HAP-1 (cell line): ENCODE data around the gene ZNF575.
"Not testable (repeated sequence)": the region's sequence is repeated elsewhere in the genome, so short reads cannot be mapped to it uniquely, and the experiment has no call there.

Experiments
- DNase-seq, 2 experiments: peaks; one replicate each; pipeline ENCODE4 v3.0.0-alpha.2; 2016 to 2020; ENCODE audit warnings: low spot score in 2 of 2
- H3K27me3 ChIP-seq: fragments of 250-450 bp; sonication (Bioruptor Pico); 2 replicates; pipeline ENCODE4 v1.5.1; 2020; ENCODE audit warnings: low read depth, mild to moderate bottlenecking, moderate library complexity
- H3K36me3 ChIP-seq: fragments of 250-450 bp; sonication (Bioruptor Pico); replicated peaks from 2 replicates; pipeline ENCODE4 v1.5.1; 2020; ENCODE audit warnings: mild to moderate bottlenecking
- H3K4me1 ChIP-seq: fragments of 250-450 bp; sonication (Bioruptor Pico); 2 replicates; pipeline ENCODE4 v1.5.1; 2020; ENCODE audit warnings: mild to moderate bottlenecking
- H3K4me3 ChIP-seq: fragments of 250-450 bp; sonication (Bioruptor Pico); 2 replicates; pipeline ENCODE4 v1.5.1; 2020; ENCODE audit warnings: mild to moderate bottlenecking, moderate library complexity
- H3K9me3 ChIP-seq: fragments of 250-450 bp; sonication (Bioruptor Pico); 2 replicates; pipeline ENCODE4 v1.5.1; 2020; ENCODE audit warnings: mild to moderate bottlenecking, moderate library complexity
- in situ Hi-C: fragments of 300-500 bp; cut with MboI; formaldehyde crosslinking; loops from 3 replicates; pipeline ENCODE4 v1.14.3; 2020; ENCODE audit warnings: low sequenced_read_pairs, inconsistent platforms, mixed read lengths

The ZNF575 gene

GRCh38 chr19:43541920-43542650 lies 9.1 kb downstream of the ZNF575 start:
- DNase-seq = no peak
- no peak overlapping the region for H3K4me3 ChIP-seq
- no peaks in the 10 kb centered on the region for H3K4me1 ChIP-seq
- H3K9me3 ChIP-seq = no peaks in the 10 kb centered on the region
- in situ Hi-C loops = no loop called here
- peaks cover 53% of the 10 kb centered on the region for H3K36me3 ChIP-seq
- no peaks in the 10 kb centered on the region for H3K27me3 ChIP-seq

- Histone ChIP-seq H3K27me3 (no peaks in the 10 kb centered on the region), H3K9me3 (no peaks in the 10 kb centered on the region), H3K4me3 (no peak overlapping the region), H3K4me1 (peaks cover 4% of the 10 kb centered on the region), H3K36me3 (peaks cover 42% of the 10 kb centered on the region)
- in situ Hi-C loops = no loop called here
- no peak for DNase-seq
These were observed 11.1 kb downstream of the ZNF575 start for GRCh38 chr19:43544077-43544476.

GRCh38 chr19:43545276-43545675 lies 12.3 kb downstream of the ZNF575 start:
- H3K4me1 ChIP-seq = peaks cover 4% of the 10 kb centered on the region
- H3K27me3 ChIP-seq = no peaks in the 10 kb centered on the region
- H3K4me3 ChIP-seq = no peak overlapping the region
- no peaks in the 10 kb centered on the region for H3K9me3 ChIP-seq
- H3K36me3 ChIP-seq = peaks cover 34% of the 10 kb centered on the region
- DNase-seq = no peak
- in situ Hi-C loops = no loop called here

- no peak for DNase-seq
- Histone ChIP-seq H3K4me3 (no peak overlapping the region), H3K27me3 (no peaks in the 10 kb centered on the region), H3K9me3 (no peaks in the 10 kb centered on the region), H3K36me3 (peaks cover 27% of the 10 kb centered on the region), H3K4me1 (peaks cover 4% of the 10 kb centered on the region)
- in situ Hi-C loops = no loop called here
These were observed 13.0 kb downstream of the ZNF575 start for GRCh38 chr19:43545981-43546380.

- Histone ChIP-seq H3K4me3 (no peak overlapping the region), H3K36me3 (peaks cover 26% of the 10 kb centered on the region), H3K9me3 (no peaks in the 10 kb centered on the region), H3K4me1 (peaks cover 4% of the 10 kb centered on the region), H3K27me3 (no peaks in the 10 kb centered on the region)
- in situ Hi-C loops = no loop called here
- no peak for DNase-seq
These were observed 13.6 kb downstream of the ZNF575 start for GRCh38 chr19:43546581-43546980.

GRCh38 chr19:43547926-43548325 lies 14.9 kb downstream of the ZNF575 start:
- H3K4me1 ChIP-seq, DNase-seq, H3K27me3 ChIP-seq, H3K4me3 ChIP-seq, H3K9me3 ChIP-seq, in situ Hi-C loops: not testable (repeated sequence)
- H3K36me3 ChIP-seq = peaks cover 25% of the 10 kb centered on the region

- in situ Hi-C loops = no loop called here
- no peak for DNase-seq
- Histone ChIP-seq H3K36me3 (peaks cover 19% of the 10 kb centered on the region), H3K4me3 (no peak overlapping the region), H3K27me3 (no peaks in the 10 kb centered on the region), H3K4me1 (peaks cover 4% of the 10 kb centered on the region), H3K9me3 (no peaks in the 10 kb centered on the region)
These were observed 15.7 kb downstream of the ZNF575 start for GRCh38 chr19:43548706-43549105.

GRCh38 chr19:43551399-43552197 lies 18.6 kb downstream of the ZNF575 start:
- in situ Hi-C loops = no loop called here
- no peak for DNase-seq
- peaks cover 22% of the 10 kb centered on the region for H3K36me3 ChIP-seq

GRCh38 chr19:43552198-43552450 lies 19.1 kb downstream of the ZNF575 start:
- H3K9me3 ChIP-seq = no peaks in the 10 kb centered on the region
- no peak for DNase-seq
- in situ Hi-C loops = no loop called here
- no peak overlapping the region for H3K4me3 ChIP-seq
- H3K27me3 ChIP-seq = no peaks in the 10 kb centered on the region
- H3K4me1 ChIP-seq = peaks cover 4% of the 10 kb centered on the region
- peaks cover 22% of the 10 kb centered on the region for H3K36me3 ChIP-seq

More at GRCh38 chr19:43551399-43552197, 18.6 kb downstream of the ZNF575 start:
- Histone ChIP-seq H3K9me3 (no peaks in the 10 kb centered on the region), H3K4me1 (peaks cover 4% of the 10 kb centered on the region), H3K4me3 (no peak overlapping the region), H3K27me3 (no peaks in the 10 kb centered on the region)

- Histone ChIP-seq H3K9me3 (no peaks in the 10 kb centered on the region), H3K4me1 (peaks cover 4% of the 10 kb centered on the region), H3K4me3 (no peak overlapping the region), H3K27me3 (no peaks in the 10 kb centered on the region), H3K36me3 (peaks cover 22% of the 10 kb centered on the region)
- DNase-seq = no peak
- in situ Hi-C loops = no loop called here
These were observed 19.6 kb downstream of the ZNF575 start for GRCh38 chr19:43552616-43553015.

GRCh38 chr19:43553656-43554055 lies 20.7 kb downstream of the ZNF575 start:
- in situ Hi-C loops = no loop called here
- Histone ChIP-seq H3K4me1 (peaks cover 3% of the 10 kb centered on the region), H3K36me3 (peaks cover 22% of the 10 kb centered on the region), H3K4me3 (no peak overlapping the region), H3K9me3 (no peaks in the 10 kb centered on the region), H3K27me3 (no peaks in the 10 kb centered on the region)
- DNase-seq = no peak

- Histone ChIP-seq H3K9me3 (no peaks in the 10 kb centered on the region), H3K4me1 (no peaks in the 10 kb centered on the region), H3K4me3 (no peak overlapping the region), H3K36me3 (peaks cover 22% of the 10 kb centered on the region), H3K27me3 (no peaks in the 10 kb centered on the region)
- no peak for DNase-seq
- in situ Hi-C loops = no loop called here
These were observed 21.4 kb downstream of the ZNF575 start for GRCh38 chr19:43554317-43554895.

GRCh38 chr19:43555185-43555770 lies 22.3 kb downstream of the ZNF575 start:
- Histone ChIP-seq H3K4me1 (no peaks in the 10 kb centered on the region), H3K9me3 (no peaks in the 10 kb centered on the region), H3K36me3 (peaks cover 22% of the 10 kb centered on the region), H3K4me3 (no peak overlapping the region), H3K27me3 (no peaks in the 10 kb centered on the region)
- in situ Hi-C loops = no loop called here
- peak; percentile 21 to 86 for DNase-seq

- in situ Hi-C loops = no loop called here
- Histone ChIP-seq H3K4me3 (no peak overlapping the region), H3K9me3 (no peaks in the 10 kb centered on the region), H3K36me3 (no peaks in the 10 kb centered on the region; the same call in 1 of the 2 replicates), H3K4me1 (no peaks in the 10 kb centered on the region), H3K27me3 (no peaks in the 10 kb centered on the region)
- DNase-seq = no peak
These were observed 27.7 kb downstream of the ZNF575 start for GRCh38 chr19:43560687-43561086.
